HG02623 (cell line): ENCODE results near the gene TTK.
A peak's percentile ranks its signal among the peaks of the same experiment; 100 is the strongest.
"Not testable (repeated sequence)": the region's sequence is repeated elsewhere in the genome, so short reads cannot be mapped to it uniquely, and the experiment has no call there.

Source experiments
- ATAC-seq: cut with Tn5 transposase; IDR thresholded peaks from one replicate; pipeline ENCODE4 v1.9.1; 2021; ENCODE audit warnings: moderate library complexity; ENCODE audit not compliant: unreplicated experiment

Gene TTK

GRCh38 chr6:80021131-80021530, 16.7 kb downstream of the TTK start:
- no peak for ATAC-seq

- ATAC-seq, result no peak
Measured at GRCh38 chr6:80021591-80021990, 17.1 kb downstream of the TTK start.

DNA sequence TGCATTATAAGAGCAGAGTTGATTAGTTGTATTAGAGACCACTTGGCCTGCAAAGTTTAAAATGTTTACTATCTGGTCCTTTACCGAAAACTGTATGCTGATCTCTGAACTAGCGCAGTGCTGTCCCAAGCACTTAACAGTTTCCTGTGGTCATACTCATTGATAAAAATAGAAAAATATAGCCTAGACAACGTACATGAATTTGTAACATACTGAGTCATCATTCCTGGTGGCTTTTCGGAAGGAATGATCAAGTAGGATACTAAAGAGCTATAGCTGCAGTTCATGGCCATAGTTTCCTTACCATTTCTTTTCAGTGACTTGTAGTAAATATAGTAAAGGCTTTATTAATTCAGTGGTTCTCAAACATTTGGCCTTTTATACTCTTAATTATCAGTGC, 18.4 kb downstream of the TTK start:
- no peak for ATAC-seq

DNA sequence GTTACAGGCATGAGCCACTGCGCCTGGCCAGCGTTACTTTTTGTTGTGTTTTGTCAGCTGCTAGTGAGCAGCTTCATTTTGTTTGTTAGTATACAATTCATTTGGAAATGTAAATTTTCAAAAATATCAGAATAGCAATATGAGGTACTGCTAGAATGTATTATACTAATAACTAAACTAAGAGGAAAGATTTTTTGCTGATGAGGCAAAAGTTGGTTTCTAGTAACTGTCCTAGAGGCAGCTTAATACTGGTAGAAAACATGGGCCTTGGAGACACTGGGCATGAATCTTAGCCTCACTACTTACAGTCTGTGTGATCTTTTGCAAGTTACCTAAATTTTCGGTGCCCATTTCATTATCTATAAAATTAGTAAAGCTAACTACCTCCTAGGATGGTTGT, 24.1 kb downstream of the TTK start:
- no peak for ATAC-seq

DNA sequence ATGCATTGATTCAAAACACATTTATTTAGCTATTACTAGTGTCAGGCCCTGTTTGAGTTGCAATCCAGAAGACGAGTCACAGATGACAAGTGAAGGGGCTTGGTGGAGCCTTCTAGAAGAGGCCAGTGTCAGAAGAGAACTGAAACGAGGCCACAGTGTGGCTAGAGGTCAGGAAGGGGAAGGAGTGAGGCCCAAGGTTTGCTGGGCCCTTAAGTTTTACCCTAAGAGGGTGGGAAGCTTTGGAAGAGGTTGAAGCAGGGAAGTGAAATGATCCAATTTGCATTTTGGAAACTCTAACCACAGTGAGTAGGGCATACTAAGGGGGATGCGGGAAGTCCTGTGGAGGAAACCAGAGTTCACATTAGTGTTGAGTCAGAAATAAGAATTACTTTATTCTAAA, 25.0 kb downstream of the TTK start:
- ATAC-seq, result peak; percentile 85

- not testable (repeated sequence) for ATAC-seq
Measured at GRCh38 chr6:80048220-80048619, 43.8 kb downstream of the TTK start.

GRCh38 chr6:80060774-80061173, 56.3 kb downstream of the TTK start:
- ATAC-seq, result no peak

DNA sequence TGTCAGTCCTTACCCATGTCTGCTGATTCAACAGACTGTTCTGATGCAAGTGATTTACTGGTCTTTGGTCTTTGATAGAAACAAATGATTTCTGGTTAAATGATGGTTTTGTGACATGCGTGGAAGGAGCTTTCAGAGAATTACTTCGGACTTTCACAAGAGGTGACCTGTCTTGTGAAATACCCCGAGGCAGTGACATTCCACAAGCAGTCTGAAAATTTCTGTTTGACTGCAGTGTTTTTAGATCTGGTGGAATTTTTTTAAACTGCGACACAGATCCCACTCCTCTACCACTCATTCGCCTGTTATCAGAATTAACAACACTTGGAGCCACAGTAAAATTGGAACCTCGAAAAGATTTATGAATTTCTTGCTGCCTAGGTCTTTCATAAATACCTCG, 63.7 kb downstream of the TTK start:
- ATAC-seq, result not testable (repeated sequence)

GRCh38 chr6:80070431-80070830, 66.0 kb downstream of the TTK start:
- ATAC-seq, result not testable (repeated sequence)

DNA sequence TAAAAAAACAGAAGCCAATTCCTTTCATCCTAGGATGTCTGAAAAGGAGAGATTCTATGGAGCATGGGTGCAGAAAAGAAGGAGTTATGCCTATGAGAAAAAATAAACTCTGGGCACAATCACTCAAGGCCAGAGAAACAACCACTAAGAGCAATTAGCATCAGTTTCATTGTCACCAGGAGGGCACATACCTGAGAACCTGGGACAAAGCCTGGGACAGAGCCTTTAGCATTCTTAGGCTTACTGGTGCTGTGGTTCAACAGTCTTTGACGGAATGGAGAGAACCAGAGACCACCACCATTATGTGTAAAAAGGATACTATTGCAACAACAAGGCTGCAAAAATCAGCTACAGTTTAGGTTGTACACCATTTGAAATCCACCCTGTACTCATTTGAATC, 72.6 kb downstream of the TTK start:
- ATAC-seq, result no peak

GRCh38 chr6:80088637-80089036, 84.2 kb downstream of the TTK start:
- no peak for ATAC-seq

- ATAC-seq, result no peak
Measured at GRCh38 chr6:80091506-80091905, 87.1 kb downstream of the TTK start.
